Right lobe of liver (tissue), 6 donors: Measurements from ENCODE around the gene PPP1R3F. TPM values are rescaled to one million over a fixed set of nuclear protein-coding genes. Genes with fewer than 3 reads are reported as not detected.

Source experiments
- ATAC-seq, 4 donors: fragments of 200-7000 bp; cut with Tn5 transposase; one replicate each; pipeline ENCODE4 v1.9.1; 2020; ENCODE audit warnings: mild to moderate bottlenecking in 4 of 4, moderate library complexity in 4 of 4
- DNase-seq, 3 donors: peaks; one replicate each; pipeline ENCODE4 v3.0.0-alpha.2; 2020
- H3K27ac ChIP-seq, 3 donors: fragments of 200-600 bp; one replicate each; pipeline ENCODE4 v1.8.0; 2022
- H3K27me3 ChIP-seq, 2 donors: fragments of 200-600 bp; one replicate each; pipeline ENCODE4 v1.8.0; 2022
- H3K36me3 ChIP-seq, 4 donors: fragments of 200-600 bp; sonication (generic) in 1 of 4; one replicate each; pipeline versions ENCODE4 v1.5.1 to v1.8.0; 2017 to 2022; ENCODE audit warnings: control low read depth in 1 of 4
- H3K4me1 ChIP-seq, 4 donors: fragments of 200-600 bp; sonication (generic) in 1 of 4; one replicate each; pipeline versions ENCODE4 v1.5.1 to v1.8.0; 2017 to 2022; ENCODE audit warnings: control low read depth in 1 of 4
- H3K4me3 ChIP-seq, 3 donors: fragments of 200-600 bp; one replicate each; pipeline ENCODE4 v1.8.0; 2022
- H3K9me3 ChIP-seq, 4 donors: fragments of 200-600 bp; sonication (generic) in 1 of 4; one replicate each; pipeline versions ENCODE4 v1.5.1 to v1.8.0; 2017 to 2022; ENCODE audit warnings: control low read depth in 1 of 4
- POLR2A ChIP-seq: fragments of 450-650 bp; IDR thresholded peaks from one replicate; pipeline ENCODE4 v1.6.1; 2017; ENCODE audit warnings: antibody characterized with exemption, mild to moderate bottlenecking
- WGBS: methylation state at CpG from one replicate; pipeline ENCODE4 v1.1.6; 2018; ENCODE audit warnings: low coverage, low lambda C conversion rate; ENCODE audit not compliant: insufficient coverage; ENCODE audit errors: missing lambda C conversion rate; 5-methylcytosine and 5-hydroxymethylcytosine counted together
- intact Hi-C, 2 donors: fragments of 100-400 bp; cut with DNase I; formaldehyde crosslinking; loops; one replicate each; pipeline versions ENCODE4 v1.11.2 to v1.14.1; 2022
- total RNA-seq, 6 experiments: library from RNA; depleted of rRNA in 2 of 6; stranded (reverse); fragments of >200 nt in 2 of 6; fragmentation: NEBNext Ultra II Directional in 3 of 6; extraction: Animal tissue kit (Norgen Biotek cat#: 25700) in 3 of 6; gene quantifications; one replicate each; pipeline versions ENCODE4 v1.1.0 to v1.2.4, GENCODE V29; 2016 to 2023
- TF ChIP-seq, protein P1 (sequence below), 4 donors: fragments of 200-600 bp in 3 of 4; fragments of 450-650 bp in 1 of 4; IDR thresholded peaks; one replicate each; pipeline versions ENCODE4 v1.5.1 to v1.8.0; 2016 to 2022; ENCODE audit warnings: antibody characterized with exemption in 4 of 4, mild to moderate bottlenecking in 2 of 4
- donor health status: DM: no; HTN: yes; CAD: no.
- donor health status: DM: no; HTN: no; CAD: no.
- donor health status: DM: no; HTN: no; CAD: no.
- donor health status: DM: no; HTN: yes; CAD: no.
- donor health status: DM: no; HTN: yes; CAD: no.

PPP1R3F gene
- total RNA-seq, 6 experiments from 2014 or later: 1.6 to 4.0 (median 2.2) TPM

DNA sequence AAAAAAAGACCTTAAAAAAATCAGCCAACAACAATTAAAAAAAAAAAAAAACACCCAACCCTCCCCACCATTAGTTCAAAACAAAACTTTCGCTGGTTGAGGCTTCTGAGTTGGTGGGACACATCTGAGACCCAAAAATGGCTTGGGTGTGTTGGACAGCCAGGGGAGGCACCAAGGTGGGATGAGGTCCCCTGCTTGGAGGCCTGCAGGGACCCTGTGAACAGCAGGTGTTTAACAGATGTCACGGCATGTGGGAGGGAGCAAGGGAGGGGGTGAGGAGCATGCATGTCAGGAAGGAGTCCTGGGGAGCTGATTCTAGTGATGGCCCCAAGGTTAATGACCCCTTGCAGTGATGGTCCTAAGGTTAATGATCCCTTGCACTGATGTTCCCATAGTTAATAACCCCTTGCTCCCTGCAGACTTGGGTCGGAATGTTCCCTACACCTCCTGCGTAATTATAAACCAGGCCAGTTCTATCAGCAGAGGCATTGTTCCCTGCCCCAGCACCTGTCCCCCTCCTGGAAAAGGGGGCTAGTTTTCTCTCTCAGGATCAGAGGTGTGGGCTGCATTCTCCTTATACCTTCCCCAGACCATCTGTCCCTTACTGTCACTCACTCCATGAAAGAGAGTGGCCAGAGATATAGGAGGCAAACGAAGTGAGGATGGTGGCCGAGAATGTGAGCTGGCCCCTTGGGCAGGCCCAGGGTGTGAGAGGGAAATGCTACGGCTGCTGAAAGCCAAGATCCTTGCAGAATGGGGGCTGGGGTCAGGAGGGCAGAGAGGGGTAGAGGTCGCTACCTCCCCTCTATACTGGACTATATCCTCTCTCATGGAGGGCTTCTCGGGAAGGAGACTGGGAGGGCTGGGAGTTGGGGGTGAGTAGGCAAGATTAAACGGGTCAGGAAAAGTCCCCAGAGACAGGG lies 2.8 kb upstream of the PPP1R3F start:
- TF ChIP-seq, protein P1, sequence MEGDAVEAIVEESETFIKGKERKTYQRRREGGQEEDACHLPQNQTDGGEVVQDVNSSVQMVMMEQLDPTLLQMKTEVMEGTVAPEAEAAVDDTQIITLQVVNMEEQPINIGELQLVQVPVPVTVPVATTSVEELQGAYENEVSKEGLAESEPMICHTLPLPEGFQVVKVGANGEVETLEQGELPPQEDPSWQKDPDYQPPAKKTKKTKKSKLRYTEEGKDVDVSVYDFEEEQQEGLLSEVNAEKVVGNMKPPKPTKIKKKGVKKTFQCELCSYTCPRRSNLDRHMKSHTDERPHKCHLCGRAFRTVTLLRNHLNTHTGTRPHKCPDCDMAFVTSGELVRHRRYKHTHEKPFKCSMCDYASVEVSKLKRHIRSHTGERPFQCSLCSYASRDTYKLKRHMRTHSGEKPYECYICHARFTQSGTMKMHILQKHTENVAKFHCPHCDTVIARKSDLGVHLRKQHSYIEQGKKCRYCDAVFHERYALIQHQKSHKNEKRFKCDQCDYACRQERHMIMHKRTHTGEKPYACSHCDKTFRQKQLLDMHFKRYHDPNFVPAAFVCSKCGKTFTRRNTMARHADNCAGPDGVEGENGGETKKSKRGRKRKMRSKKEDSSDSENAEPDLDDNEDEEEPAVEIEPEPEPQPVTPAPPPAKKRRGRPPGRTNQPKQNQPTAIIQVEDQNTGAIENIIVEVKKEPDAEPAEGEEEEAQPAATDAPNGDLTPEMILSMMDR (IDR thresholded peaks at IDR 0.05): no peak
- TF ChIP-seq POLR2A: no peak
- H3K27ac ChIP-seq: peak overlapping the region in 1 of 3 donors; percentile 21
- DNase-seq: no peak
- H3K4me3 ChIP-seq: no peak overlapping the region
- peak in 1 of 4 donors; percentile 1 for ATAC-seq
- intact Hi-C loops: no loop called here
- H3K4me1 ChIP-seq: peaks cover 0 to 11% (median 0%) of the 10 kb centered on the region in 4 donors
- no peaks in the 10 kb centered on the region for H3K27me3 ChIP-seq
- 53% methylated on average over 8 of the region's 10 CpGs for WGBS
- no peaks in the 10 kb centered on the region for H3K36me3 ChIP-seq
- H3K9me3 ChIP-seq: no peaks in the 10 kb centered on the region

GRCh38 chrX:49268702-49269009 lies 937 bp upstream of the PPP1R3F start:
- Histone ChIP-seq H3K27me3 (no peaks in the 10 kb centered on the region), H3K36me3 (no peaks in the 10 kb centered on the region), H3K9me3 (no peaks in the 10 kb centered on the region), H3K4me3 (peak overlapping the region; percentile 26 to 70 (median 28)), H3K4me1 (peaks cover 0 to 15% (median 0%) of the 10 kb centered on the region in 4 donors), H3K27ac (peak overlapping the region; percentile 45 to 91 (median 68))
- ATAC-seq (no peak), DNase-seq (no peak)
- intact Hi-C loops: no loop called here
- 21% methylated on average over 3 of the region's 4 CpGs for WGBS
- TF ChIP-seq, protein P1 (IDR thresholded peaks at IDR 0.05): no peak
- TF ChIP-seq POLR2A: no peak

GRCh38 chrX:49269010-49269766 lies 405 bp upstream of the PPP1R3F start:
- 29% methylated on average over 45 of the region's 45 CpGs for WGBS
- H3K36me3 ChIP-seq: no peaks in the 10 kb centered on the region
- H3K4me1 ChIP-seq: peaks cover 0 to 15% (median 0%) of the 10 kb centered on the region in 4 donors
- peak overlapping the region; percentile 65 to 91 (median 68) for H3K27ac ChIP-seq
- TF ChIP-seq POLR2A: peak; percentile 81
- TF ChIP-seq, protein P1 (IDR thresholded peaks at IDR 0.05): no peak
- no peaks in the 10 kb centered on the region for H3K27me3 ChIP-seq
- peak overlapping the region; percentile 33 to 70 (median 66) for H3K4me3 ChIP-seq
- DNase-seq (peak; percentile 96 to 98 (median 98)), ATAC-seq (peak; percentile 89 to 93 (median 92))
- intact Hi-C loops: no loop called here
- H3K9me3 ChIP-seq: no peaks in the 10 kb centered on the region

DNA sequence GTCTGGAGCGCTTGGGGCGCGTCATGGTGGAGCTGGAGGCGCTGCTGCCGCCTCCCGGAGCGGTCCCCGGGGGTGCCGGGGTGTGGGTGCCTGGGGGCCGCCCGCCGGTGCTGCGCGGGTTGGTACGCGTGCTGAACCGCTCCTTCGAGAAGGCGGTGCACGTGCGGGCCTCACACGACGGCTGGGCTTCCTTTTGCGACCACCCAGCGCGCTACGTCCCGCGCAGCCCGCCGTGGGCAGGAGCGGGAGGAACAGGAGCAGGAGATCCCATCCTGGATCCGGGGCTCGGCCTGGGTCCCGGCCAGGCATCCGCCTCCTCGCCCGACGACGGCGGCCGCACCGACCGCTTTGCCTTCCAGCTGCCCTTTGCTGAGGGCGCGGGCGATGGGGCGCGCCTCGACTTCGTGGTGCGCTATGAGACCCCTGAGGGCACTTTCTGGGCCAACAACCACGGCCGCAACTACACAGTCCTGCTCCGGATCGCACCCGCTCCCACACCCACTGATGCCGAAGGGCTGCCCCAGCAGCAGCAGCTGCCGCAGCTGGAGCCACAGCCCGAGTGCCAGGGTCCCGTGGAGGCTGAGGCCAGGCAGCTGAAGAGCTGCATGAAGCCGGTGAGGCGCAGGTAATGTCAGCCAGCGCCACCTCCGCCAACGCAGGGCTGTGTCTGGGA lies 792 bp downstream of the PPP1R3F start:
- H3K4me3 ChIP-seq: peak overlapping the region; percentile 55 to 70 (median 66)
- H3K9me3 ChIP-seq: no peaks in the 10 kb centered on the region
- intact Hi-C loops: no loop called here
- H3K27ac ChIP-seq: peak overlapping the region; percentile 65 to 91 (median 66)
- H3K27me3 ChIP-seq: no peaks in the 10 kb centered on the region
- no peaks in the 10 kb centered on the region for H3K36me3 ChIP-seq
- WGBS: no CpG with 5 or more reads among the region's 66 CpGs
- H3K4me1 ChIP-seq: peaks cover 0 to 15% (median 0%) of the 10 kb centered on the region in 4 donors
- TF ChIP-seq, protein P1 (IDR thresholded peaks at IDR 0.05): no peak
- TF ChIP-seq POLR2A: no peak
- DNase-seq (peak in 2 of 3 donors; percentile 18 to 46), ATAC-seq (no peak)
